ENCODE results near the gene CAMK1D.

CAMK1D gene

DNA sequence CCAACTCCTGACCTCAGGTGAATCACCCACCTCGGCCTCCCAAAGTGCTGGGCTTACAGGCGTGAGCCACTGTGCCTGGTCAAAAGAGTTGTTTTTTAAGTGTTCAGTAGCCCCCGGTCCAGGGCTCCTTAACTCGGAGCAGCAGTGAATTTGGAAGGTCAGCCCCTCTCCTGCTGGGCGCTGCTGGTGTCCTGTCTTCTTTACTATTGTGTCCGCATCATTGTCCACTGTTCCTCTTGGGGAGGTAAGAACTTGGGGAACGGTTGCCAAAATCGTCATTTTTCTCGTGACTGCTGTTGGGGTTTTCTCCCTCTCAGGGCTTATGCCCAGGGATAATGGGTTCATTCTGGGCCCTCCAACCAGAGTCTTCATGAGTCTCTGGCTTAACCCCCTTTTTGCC is 46.7 kb downstream of the CAMK1D start:
- Histone ChIP-seq H4K20me1 (ENCODE audit: insufficient read depth, low read length) (0 out of 2 replicates have a peak, but pooled peaks cover 2% of the 10 kb centered on the region), H3K9ac (ENCODE audit: low read depth, low read length) (no peak overlapping the region), H3K4me2 (ENCODE audit: insufficient read depth, low read length) (no peak overlapping the region), H3K79me2 (ENCODE audit: insufficient read depth, low read length) (no peaks in the 10 kb centered on the region), H3K27ac (ENCODE audit: low read length) (no peak overlapping the region), H3K27me3 (ENCODE audit: insufficient read depth, low read length, poor library complexity) (no peaks in the 10 kb centered on the region), H3K4me1 (ENCODE audit: insufficient read depth, low read length) (no peaks in the 10 kb centered on the region), H3K36me3 (ENCODE audit: insufficient read depth, low read length) (no peaks in the 10 kb centered on the region), H2AFZ (ENCODE audit: low read depth, low read length) (no peak overlapping the region), H3K4me3 (ENCODE audit: low read depth in 1 of 2, low read length in 2 of 2) (no peak overlapping the region), H3K9me3 (ENCODE audit: insufficient read depth, low read length, severe bottlenecking) (no peaks in the 10 kb centered on the region)
- DNase-seq, result no peak
- TF ChIP-seq CTCF (IDR thresholded peaks at IDR 0.05; ENCODE audit: borderline replicate concordance, extremely low read depth, low read length, poor library complexity, severe bottlenecking), result no peak
- no peak for TF ChIP-seq EZH2 (IDR thresholded peaks at IDR 0.05; ENCODE audit: borderline replicate concordance, low read depth, low read length, severe bottlenecking)
- no peak for ATAC-seq (ENCODE audit: insufficient read depth, low read depth)

- H3K79me2 ChIP-seq (ENCODE audit: insufficient read depth, low read length), result no peaks in the 10 kb centered on the region
- TF ChIP-seq CTCF (IDR thresholded peaks at IDR 0.05; ENCODE audit: borderline replicate concordance, extremely low read depth, low read length, poor library complexity, severe bottlenecking) (no peak), EZH2 (IDR thresholded peaks at IDR 0.05; ENCODE audit: borderline replicate concordance, low read depth, low read length, severe bottlenecking) (no peak)
Observed at GRCh38 chr10:12396567-12396966, 47.2 kb downstream of the CAMK1D start.

DNA sequence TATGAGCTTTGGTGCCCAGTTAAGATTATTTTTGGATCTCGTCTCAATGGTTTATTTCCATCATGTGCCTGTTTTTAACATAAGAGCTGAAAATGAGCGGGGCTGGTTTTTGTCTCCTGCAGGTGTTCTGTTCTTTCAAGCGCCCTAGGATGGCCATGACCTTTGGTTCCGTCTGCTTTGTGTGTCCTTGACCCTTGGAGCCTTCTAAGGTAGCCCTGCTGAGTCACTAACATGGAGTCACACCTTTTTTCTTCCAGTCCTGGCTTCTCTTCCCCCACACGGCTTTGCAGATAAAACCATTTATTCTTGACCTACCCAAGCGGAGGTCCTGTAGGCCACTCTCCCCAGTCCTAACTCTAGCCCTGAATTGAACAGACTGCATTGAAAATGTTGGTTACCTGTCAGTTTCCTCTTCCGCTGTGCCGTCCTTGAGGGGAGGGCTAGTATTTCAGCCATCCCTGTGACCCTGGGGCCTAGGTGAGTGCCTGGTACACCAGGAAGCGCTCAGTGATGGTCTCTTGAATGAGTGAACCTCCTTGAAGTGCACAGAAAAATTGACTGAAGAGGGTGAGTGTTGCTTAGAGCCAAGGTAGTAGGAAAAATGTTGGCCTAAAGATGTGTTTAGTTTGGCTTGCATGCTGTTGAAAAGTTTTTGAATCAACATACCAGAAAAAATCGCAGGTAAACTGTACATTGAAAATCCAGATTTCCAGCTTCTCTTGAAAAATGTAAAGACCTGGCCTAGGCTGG is 48.0 kb downstream of the CAMK1D start:
- no peak for TF ChIP-seq CTCF (IDR thresholded peaks at IDR 0.05; ENCODE audit: borderline replicate concordance, extremely low read depth, low read length, poor library complexity, severe bottlenecking)
- TF ChIP-seq EZH2 (IDR thresholded peaks at IDR 0.05; ENCODE audit: borderline replicate concordance, low read depth, low read length, severe bottlenecking), result no peak
- no peak overlapping the region for H3K4me3 ChIP-seq (ENCODE audit: low read depth in 1 of 2, low read length in 2 of 2)
- DNase-seq (no peak), ATAC-seq (ENCODE audit: insufficient read depth, low read depth) (no peak)
- no peaks in the 10 kb centered on the region for H3K79me2 ChIP-seq (ENCODE audit: insufficient read depth, low read length)
- no peaks in the 10 kb centered on the region for H3K9me3 ChIP-seq (ENCODE audit: insufficient read depth, low read length, severe bottlenecking)
- 0 out of 2 replicates have a peak, but pooled peaks cover 2% of the 10 kb centered on the region for H4K20me1 ChIP-seq (ENCODE audit: insufficient read depth, low read length)
- no peak overlapping the region for H3K4me2 ChIP-seq (ENCODE audit: insufficient read depth, low read length)
- no peak overlapping the region for H3K27ac ChIP-seq (ENCODE audit: low read length)
- no peaks in the 10 kb centered on the region for H3K27me3 ChIP-seq (ENCODE audit: insufficient read depth, low read length, poor library complexity)
- no peaks in the 10 kb centered on the region for H3K4me1 ChIP-seq (ENCODE audit: insufficient read depth, low read length)
- H3K36me3 ChIP-seq (ENCODE audit: insufficient read depth, low read length), result no peaks in the 10 kb centered on the region
- no peak overlapping the region for H2AFZ ChIP-seq (ENCODE audit: low read depth, low read length)
- H3K9ac ChIP-seq (ENCODE audit: low read depth, low read length), result no peak overlapping the region

More at GRCh38 chr10:12396567-12396966, 47.2 kb downstream of the CAMK1D start:
- H3K4me1 ChIP-seq (ENCODE audit: insufficient read depth, low read length), result no peaks in the 10 kb centered on the region
- DNase-seq (no peak), ATAC-seq (ENCODE audit: insufficient read depth, low read depth) (no peak)
- H3K9ac ChIP-seq (ENCODE audit: low read depth, low read length), result no peak overlapping the region
- H3K36me3 ChIP-seq (ENCODE audit: insufficient read depth, low read length), result no peaks in the 10 kb centered on the region
- no peak overlapping the region for H3K4me2 ChIP-seq (ENCODE audit: insufficient read depth, low read length)
- H3K27ac ChIP-seq (ENCODE audit: low read length), result no peak overlapping the region; the same call in 1 of the 2 replicates
- no peaks in the 10 kb centered on the region for H3K27me3 ChIP-seq (ENCODE audit: insufficient read depth, low read length, poor library complexity)
- no peak overlapping the region for H3K4me3 ChIP-seq (ENCODE audit: low read depth in 1 of 2, low read length in 2 of 2)
- no peak overlapping the region for H2AFZ ChIP-seq (ENCODE audit: low read depth, low read length)
- H4K20me1 ChIP-seq (ENCODE audit: insufficient read depth, low read length), result 0 out of 2 replicates have a peak, but pooled peaks cover 2% of the 10 kb centered on the region
- H3K9me3 ChIP-seq (ENCODE audit: insufficient read depth, low read length, severe bottlenecking), result no peaks in the 10 kb centered on the region

All from DND-41 (cell line).